A549 treated with DMSO at 1 μM for 4 hours (cell line): ENCODE results near the gene ZRANB3. TPM values are rescaled to one million over a fixed set of nuclear protein-coding genes. Genes with fewer than 3 reads are reported as not detected.

ENCODE experiments used
- total RNA-seq: library from RNA; stranded (reverse); fragments of 200-300 nt; extraction: Qiagen RNA extraction; gene quantifications from 5 replicates; pipeline ENCODE4 v1.2.3, GENCODE V29; 2022; ENCODE audit warnings: low read depth

Gene ZRANB3
- 5.4 to 8.6 TPM (median 6.8 TPM) in 5 replicates for total RNA-seq

GRCh38 chr2:135530313-135531230 is at the start of gene ZRANB3:
Gene ZRANB3 (minus strand): TSS chr2:135531218.

GRCh38 chr2:135531231-135532197 is 496 bp upstream of the ZRANB3 start, which contains the start of gene R3HDM1:
Gene R3HDM1 (plus strand): TSS chr2:135531484. CDS start chr2:135604846, 73,362 bp downstream.

Other genes with a start within 250 kb of the ZRANB3 start
- gene R3HDM1, start 266 bp upstream of the ZRANB3 start, total RNA-seq = 20.9 to 30.1 TPM (median 28.4 TPM) in 5 replicates
- gene UBXN4, start 210.6 kb upstream of the ZRANB3 start, total RNA-seq = 36.9 to 50.6 TPM (median 45.2 TPM) in 5 replicates